ENCODE measurements around the gene TBCCD1. TPM values are rescaled to one million over a fixed set of nuclear protein-coding genes. Genes with fewer than 3 reads are reported as not detected.

TBCCD1 gene
- total and polyA plus RNA-seq, 2 donors (not counting 3 experiments of a cell fraction or from before 2014, with no cell fraction given), result 16.5 to 16.6 TPM

DNA sequence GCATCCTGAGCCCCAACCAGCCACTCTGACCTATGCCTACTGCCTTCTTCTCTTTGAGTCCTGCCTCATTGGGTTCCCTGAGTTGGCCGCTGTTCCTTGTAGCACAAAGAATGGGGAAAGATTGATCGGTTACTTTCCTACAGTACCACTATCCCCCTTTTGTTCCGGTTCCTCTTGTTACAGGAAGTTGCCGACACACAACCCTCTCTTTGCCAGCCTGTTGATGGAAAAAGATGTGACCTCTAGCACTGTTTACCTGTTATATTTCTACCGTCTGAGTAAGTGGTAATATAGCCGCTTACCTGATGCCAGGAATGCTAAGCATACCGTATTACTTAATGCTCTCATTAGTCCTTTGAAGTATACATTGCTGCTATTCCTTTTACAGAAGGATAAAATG lies 36.0 kb upstream of the TBCCD1 start:
- POLR2A ChIA-PET, result no interaction called here
- intact Hi-C loops (cut with micrococcal nuclease), result no loop called here
- Histone ChIP-seq H4K20me1 (replicated peaks; ENCODE audit: control insufficient read depth, extremely low read depth, insufficient read depth, low read length) (no peaks in the 10 kb centered on the region), H3K27me3 (ENCODE audit: control insufficient read depth in 2 of 2, insufficient read depth in 2 of 2, low read length in 2 of 2) (peaks cover 0 to 4% of the 10 kb centered on the region in 2 experiments), H3K9ac (replicated peaks; ENCODE audit: extremely low read depth, insufficient read depth, low read length) (no peak overlapping the region), H3K4me1 (ENCODE audit: control insufficient read depth, extremely low read depth, insufficient read depth, low read length) (no peaks in the 10 kb centered on the region), H3K9me1 (replicated peaks; ENCODE audit: control insufficient read depth, extremely low read depth, insufficient read depth, low read length) (no peaks in the 10 kb centered on the region), H3K9me3 (replicated peaks; ENCODE audit: control insufficient read depth, insufficient read depth, low read length) (no peaks in the 10 kb centered on the region), H3K79me2 (ENCODE audit: control insufficient read depth, insufficient read depth, low read length) (no peaks in the 10 kb centered on the region), H3K4me3 (replicated peaks in 1 of 3; ENCODE audit: insufficient read depth in 1 of 3, low read depth in 1 of 3, low read length in 3 of 3) (no peak overlapping the region), H3K27ac (ENCODE audit: insufficient read depth, low read depth, low read length) (no peak overlapping the region), H2AFZ (ENCODE audit: low read depth, low read length) (no peak overlapping the region), H3K4me2 (ENCODE audit: insufficient read depth, low read length) (no peak overlapping the region), H3K36me3 (ENCODE audit: control insufficient read depth in 2 of 2, extremely low read depth in 1 of 2, insufficient read depth in 2 of 2, low read length in 2 of 2) (no peaks in the 10 kb centered on the region)
- dilution Hi-C loops (cut with MboI; ENCODE audit: extremely low pct_ligation_motif_present, low sequenced_read_pairs), result no loop called here
- no TSS peak for BruUV-seq (replicated peaks)
- DNase-seq (ENCODE audit: low read depth, low spot score), result no peak
- no peak for FAIRE-seq
- TF ChIP-seq FOS (IDR thresholded peaks at IDR 0.05; ENCODE audit: borderline replicate concordance, insufficient read depth, low read length) (no peak), POLR2AphosphoS5 (IDR thresholded peaks at IDR 0.05; ENCODE audit: insufficient read depth, low read depth, low read length) (no peak), POLR2A (IDR thresholded peaks at IDR 0.05; ENCODE audit: low read depth, low read length) (no peak), GATA2 (IDR thresholded peaks at IDR 0.05; ENCODE audit: insufficient read depth, insufficient read length, low read depth, low read length) (no peak), EZH2 (IDR thresholded peaks at IDR 0.05; ENCODE audit: borderline replicate concordance, low read depth, low read length, severe bottlenecking) (no peak)
- CTCF ChIA-PET, result interaction anchor here (1.7 to 2.1 kb wide), 2 partner anchors 12 to 14 kb away, joined by 7 to 10 read pairs; no protein-coding TSS in a partner anchor

DNA sequence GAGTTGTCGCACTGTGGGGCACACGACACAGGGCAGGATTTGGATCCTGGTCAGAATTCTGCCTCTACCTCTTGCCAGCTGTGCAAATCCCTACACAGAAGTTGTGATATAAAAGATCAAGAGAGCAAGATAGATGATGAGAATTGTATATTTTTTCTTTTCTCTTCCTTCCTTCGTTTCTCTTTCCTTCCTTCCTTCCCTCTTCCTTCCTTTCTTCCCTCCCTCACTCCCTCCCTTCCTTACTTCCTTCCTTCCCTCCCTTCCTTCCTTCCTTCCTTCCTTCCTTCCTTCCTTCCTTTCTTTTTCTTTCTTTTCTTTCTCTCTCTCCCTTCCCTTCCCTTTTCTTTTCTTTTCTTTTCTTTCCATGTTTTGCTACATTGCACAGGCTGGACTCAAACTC lies 33.8 kb upstream of the TBCCD1 start:
- no peak overlapping the region for H3K4me3 ChIP-seq (replicated peaks in 1 of 3; ENCODE audit: insufficient read depth in 1 of 3, low read depth in 1 of 3, low read length in 3 of 3)
- H3K9ac ChIP-seq (replicated peaks; ENCODE audit: extremely low read depth, insufficient read depth, low read length), result no peak overlapping the region
- ChIA-PET POLR2A (no interaction called here), CTCF (interaction anchor here (0.9 to 2.4 kb wide), 6 partner anchors 9 to 60 kb away, joined by 3 to 11 read pairs (median 4); no protein-coding TSS in a partner anchor)
- peaks cover 0 to 4% of the 10 kb centered on the region in 2 experiments for H3K27me3 ChIP-seq (ENCODE audit: control insufficient read depth in 2 of 2, insufficient read depth in 2 of 2, low read length in 2 of 2)
- H3K36me3 ChIP-seq (ENCODE audit: control insufficient read depth in 2 of 2, extremely low read depth in 1 of 2, insufficient read depth in 2 of 2, low read length in 2 of 2), result no peaks in the 10 kb centered on the region
- no peaks in the 10 kb centered on the region for H3K9me1 ChIP-seq (replicated peaks; ENCODE audit: control insufficient read depth, extremely low read depth, insufficient read depth, low read length)
- no peaks in the 10 kb centered on the region for H3K79me2 ChIP-seq (ENCODE audit: control insufficient read depth, insufficient read depth, low read length)
- no peak overlapping the region for H2AFZ ChIP-seq (ENCODE audit: low read depth, low read length)
- H4K20me1 ChIP-seq (replicated peaks; ENCODE audit: control insufficient read depth, extremely low read depth, insufficient read depth, low read length), result no peaks in the 10 kb centered on the region
- intact Hi-C loops (cut with micrococcal nuclease) (no loop called here), dilution Hi-C loops (cut with MboI; ENCODE audit: extremely low pct_ligation_motif_present, low sequenced_read_pairs) (no loop called here)
- no peak overlapping the region for H3K27ac ChIP-seq (ENCODE audit: insufficient read depth, low read depth, low read length)
- FAIRE-seq (no peak), DNase-seq (ENCODE audit: low read depth, low spot score) (no peak)
- no TSS peak for BruUV-seq (replicated peaks)
- H3K9me3 ChIP-seq (replicated peaks; ENCODE audit: control insufficient read depth, insufficient read depth, low read length), result no peaks in the 10 kb centered on the region
- TF ChIP-seq POLR2A (IDR thresholded peaks at IDR 0.05; ENCODE audit: low read depth, low read length), result no peak
- TF ChIP-seq, protein P1, sequence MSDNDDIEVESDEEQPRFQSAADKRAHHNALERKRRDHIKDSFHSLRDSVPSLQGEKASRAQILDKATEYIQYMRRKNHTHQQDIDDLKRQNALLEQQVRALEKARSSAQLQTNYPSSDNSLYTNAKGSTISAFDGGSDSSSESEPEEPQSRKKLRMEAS (IDR thresholded peaks at IDR 0.05; ENCODE audit: insufficient read depth, insufficient read length), result no peak
- no peak for TF ChIP-seq GATA2 (IDR thresholded peaks at IDR 0.05; ENCODE audit: insufficient read depth, insufficient read length, low read depth, low read length)
- TF ChIP-seq, protein P2, sequence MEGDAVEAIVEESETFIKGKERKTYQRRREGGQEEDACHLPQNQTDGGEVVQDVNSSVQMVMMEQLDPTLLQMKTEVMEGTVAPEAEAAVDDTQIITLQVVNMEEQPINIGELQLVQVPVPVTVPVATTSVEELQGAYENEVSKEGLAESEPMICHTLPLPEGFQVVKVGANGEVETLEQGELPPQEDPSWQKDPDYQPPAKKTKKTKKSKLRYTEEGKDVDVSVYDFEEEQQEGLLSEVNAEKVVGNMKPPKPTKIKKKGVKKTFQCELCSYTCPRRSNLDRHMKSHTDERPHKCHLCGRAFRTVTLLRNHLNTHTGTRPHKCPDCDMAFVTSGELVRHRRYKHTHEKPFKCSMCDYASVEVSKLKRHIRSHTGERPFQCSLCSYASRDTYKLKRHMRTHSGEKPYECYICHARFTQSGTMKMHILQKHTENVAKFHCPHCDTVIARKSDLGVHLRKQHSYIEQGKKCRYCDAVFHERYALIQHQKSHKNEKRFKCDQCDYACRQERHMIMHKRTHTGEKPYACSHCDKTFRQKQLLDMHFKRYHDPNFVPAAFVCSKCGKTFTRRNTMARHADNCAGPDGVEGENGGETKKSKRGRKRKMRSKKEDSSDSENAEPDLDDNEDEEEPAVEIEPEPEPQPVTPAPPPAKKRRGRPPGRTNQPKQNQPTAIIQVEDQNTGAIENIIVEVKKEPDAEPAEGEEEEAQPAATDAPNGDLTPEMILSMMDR (IDR thresholded peaks at IDR 0.05; ENCODE audit: extremely low read depth in 1 of 2, insufficient read depth in 1 of 2, low read depth in 1 of 2, low read length in 2 of 2), result no peak
- no peak for TF ChIP-seq MYC (IDR thresholded peaks at IDR 0.05; ENCODE audit: low read depth, low read length)
- no peak for TF ChIP-seq POLR2AphosphoS5 (IDR thresholded peaks at IDR 0.05; ENCODE audit: insufficient read depth, low read depth, low read length)
- no peak for TF ChIP-seq FOS (IDR thresholded peaks at IDR 0.05; ENCODE audit: borderline replicate concordance, insufficient read depth, low read length)
- TF ChIP-seq EZH2 (IDR thresholded peaks at IDR 0.05; ENCODE audit: borderline replicate concordance, low read depth, low read length, severe bottlenecking), result no peak
- TF ChIP-seq JUN (IDR thresholded peaks at IDR 0.05; ENCODE audit: borderline replicate concordance, insufficient read depth, insufficient read length, low read depth), result no peak
- no peak overlapping the region for H3K4me2 ChIP-seq (ENCODE audit: insufficient read depth, low read length)
- no peaks in the 10 kb centered on the region for H3K4me1 ChIP-seq (ENCODE audit: control insufficient read depth, extremely low read depth, insufficient read depth, low read length)
